Glomerular visceral epithelial cell (primary cell): ENCODE data around the gene HBA1.
A peak's percentile ranks its signal among the peaks of the same experiment; 100 is the strongest.
"Not testable (repeated sequence)": the region's sequence is repeated elsewhere in the genome, so short reads cannot be mapped to it uniquely, and the experiment has no call there.

Experiments
- DNase-seq: peaks from one replicate; pipeline ENCODE4 v3.0.0-alpha.2; 2016; ENCODE audit errors: extremely low spot score

The HBA1 gene

DNA sequence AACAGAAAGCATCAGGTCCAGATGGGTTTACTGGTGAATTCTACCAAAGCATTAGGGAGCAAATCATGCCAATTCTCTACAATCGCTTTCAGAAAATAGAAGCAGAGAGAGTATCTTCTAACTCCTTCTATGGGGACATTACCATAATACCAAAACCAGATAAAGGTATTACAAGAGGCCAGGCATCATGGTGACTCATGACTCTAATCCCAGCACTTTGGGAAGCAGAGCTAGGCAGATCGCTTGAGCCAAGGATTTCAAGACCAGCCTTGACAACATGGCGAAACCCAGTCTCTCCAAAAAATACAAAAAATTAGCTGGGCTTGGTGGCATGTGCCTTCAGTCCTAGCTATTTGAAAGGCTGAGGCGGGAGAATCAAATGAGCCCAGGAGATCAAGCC lies 26.8 kb downstream of the HBA1 start:
- no peak for DNase-seq

DNA sequence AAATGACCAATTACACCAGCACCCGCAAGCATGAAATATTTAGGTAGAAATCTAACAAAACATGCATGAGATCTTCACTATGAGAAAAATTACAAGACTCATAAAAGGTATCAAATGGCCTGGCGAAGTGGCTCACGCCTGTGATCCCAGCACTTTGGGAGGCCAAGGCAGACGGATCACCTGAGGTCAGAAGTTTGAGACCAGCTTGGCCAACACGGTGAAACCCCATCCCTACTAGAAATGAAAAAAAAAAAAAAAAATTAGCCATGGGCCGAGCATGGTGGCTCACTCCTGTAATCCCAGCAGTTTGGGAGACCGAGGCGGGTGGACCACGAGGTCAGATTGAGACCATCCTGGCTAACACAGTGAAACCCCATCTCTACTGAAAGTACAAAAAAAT lies 27.6 kb downstream of the HBA1 start:
- not testable (repeated sequence) for DNase-seq

DNA sequence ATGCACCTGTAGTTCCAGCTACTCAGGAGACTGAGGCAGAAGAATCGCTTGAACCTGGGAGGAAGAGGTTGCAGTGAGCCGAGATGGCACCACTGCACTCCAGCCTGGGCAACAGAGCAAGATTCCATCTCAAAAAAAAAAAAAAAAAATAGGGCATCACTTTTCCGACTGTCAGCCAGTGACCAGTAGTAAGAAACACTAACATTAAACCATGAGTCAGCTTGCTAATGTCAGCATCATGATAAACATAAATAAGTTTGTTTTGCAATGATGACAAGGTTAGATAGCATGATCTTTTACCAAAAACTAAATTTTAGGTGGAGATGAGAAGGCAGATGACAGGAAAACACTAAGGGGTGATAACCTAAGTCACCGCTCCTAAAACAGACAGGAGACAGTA lies 32.9 kb downstream of the HBA1 start:
- DNase-seq: not testable (repeated sequence)

DNA sequence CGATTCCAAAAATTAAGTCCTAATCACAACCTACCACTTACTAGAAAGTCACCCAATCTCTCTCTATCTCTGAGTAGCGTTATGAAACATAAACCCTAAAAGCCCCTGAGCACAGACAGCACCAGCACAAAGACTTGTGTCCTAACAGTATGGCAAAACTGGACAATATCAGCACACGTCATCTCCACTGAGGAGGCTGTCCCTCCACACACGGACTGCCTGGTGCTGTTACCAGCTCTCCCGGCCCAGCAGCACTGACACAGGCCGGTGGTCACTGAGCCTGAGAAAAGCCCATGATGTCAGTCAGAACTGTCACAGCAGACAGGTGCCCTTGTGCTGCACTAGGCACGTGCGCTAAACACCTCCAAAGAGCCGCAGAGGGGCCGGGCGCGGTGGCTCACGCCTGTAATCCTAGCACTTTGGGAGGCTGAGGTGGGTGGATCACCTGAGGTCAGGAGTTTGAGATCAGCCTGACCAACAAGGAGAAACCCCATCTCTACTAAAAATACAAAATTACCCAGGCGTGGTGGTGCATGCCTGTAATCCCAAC lies 35.2 kb downstream of the HBA1 start:
- not testable (repeated sequence) for DNase-seq

DNA sequence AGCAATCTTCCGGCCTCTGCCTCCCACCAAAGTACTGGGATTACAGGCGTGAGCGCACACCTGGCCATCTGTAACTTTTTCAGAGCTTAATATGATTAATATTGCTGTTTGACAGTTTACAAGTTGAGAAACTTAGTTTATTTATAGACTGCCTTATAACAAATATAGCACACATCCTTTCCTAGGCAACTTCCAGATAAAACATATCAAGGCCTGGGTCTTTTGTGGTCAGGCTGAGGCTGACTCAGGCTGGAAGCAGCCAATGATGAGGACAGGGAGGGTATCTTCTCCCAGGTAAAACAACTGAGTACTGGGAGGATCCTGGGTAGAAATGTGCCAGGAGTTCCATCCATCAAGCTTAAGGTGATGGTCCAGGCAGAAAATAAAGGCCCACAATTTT lies 36.5 kb downstream of the HBA1 start:
- peak; percentile 11 for DNase-seq

DNA sequence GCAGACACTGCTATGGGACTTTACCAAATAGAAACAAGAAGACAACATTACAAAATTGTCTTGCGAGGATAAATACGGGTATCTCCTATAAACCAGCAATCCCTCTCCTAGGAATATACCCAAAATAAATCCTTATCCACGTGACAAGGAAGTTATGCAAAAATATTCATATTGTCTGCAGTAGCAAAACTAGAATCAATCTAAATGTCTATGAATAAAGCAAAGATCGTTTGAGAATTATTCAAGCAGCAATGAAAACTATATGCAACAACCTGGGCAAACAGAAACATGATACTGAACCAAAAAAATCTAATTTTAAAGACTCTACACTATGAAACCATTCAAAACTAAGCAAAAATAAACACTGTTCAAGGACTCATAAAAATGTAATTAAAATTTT lies 43.5 kb downstream of the HBA1 start:
- DNase-seq: no peak
